GM12874 (cell line): Measurements from ENCODE around the gene ARG2.

Experiments
- TF ChIP-seq, protein P1 (sequence below): IDR thresholded peaks from 2 replicates; pipeline ENCODE4 v1.5.1; 2011; ENCODE audit warnings: low read depth, mild to moderate bottlenecking, control low read depth, low read length, moderate library complexity; ENCODE audit not compliant: insufficient read depth

ARG2 gene

DNA sequence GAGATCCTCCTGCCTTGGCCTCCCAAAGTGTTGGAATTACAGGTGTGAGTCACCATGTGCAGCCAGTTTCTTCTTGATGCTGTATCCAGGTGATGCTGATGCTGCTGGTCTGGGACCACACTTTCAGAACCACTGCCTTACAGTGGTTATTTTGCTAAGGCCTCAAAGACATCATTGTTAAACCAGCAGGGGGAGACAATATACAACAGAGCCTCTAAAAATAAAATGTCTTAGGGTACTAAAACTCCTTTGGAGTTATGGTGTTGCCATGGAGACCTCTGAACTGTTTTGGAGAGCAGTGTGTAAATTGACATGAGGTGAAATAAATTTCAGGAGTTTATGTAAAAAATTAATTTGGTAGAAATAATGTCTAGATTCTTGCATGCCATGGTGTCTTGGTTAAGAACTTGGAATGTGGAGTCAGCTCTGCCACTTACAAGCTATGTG lies 1.1 kb upstream of the ARG2 start:
- TF ChIP-seq, protein P1, sequence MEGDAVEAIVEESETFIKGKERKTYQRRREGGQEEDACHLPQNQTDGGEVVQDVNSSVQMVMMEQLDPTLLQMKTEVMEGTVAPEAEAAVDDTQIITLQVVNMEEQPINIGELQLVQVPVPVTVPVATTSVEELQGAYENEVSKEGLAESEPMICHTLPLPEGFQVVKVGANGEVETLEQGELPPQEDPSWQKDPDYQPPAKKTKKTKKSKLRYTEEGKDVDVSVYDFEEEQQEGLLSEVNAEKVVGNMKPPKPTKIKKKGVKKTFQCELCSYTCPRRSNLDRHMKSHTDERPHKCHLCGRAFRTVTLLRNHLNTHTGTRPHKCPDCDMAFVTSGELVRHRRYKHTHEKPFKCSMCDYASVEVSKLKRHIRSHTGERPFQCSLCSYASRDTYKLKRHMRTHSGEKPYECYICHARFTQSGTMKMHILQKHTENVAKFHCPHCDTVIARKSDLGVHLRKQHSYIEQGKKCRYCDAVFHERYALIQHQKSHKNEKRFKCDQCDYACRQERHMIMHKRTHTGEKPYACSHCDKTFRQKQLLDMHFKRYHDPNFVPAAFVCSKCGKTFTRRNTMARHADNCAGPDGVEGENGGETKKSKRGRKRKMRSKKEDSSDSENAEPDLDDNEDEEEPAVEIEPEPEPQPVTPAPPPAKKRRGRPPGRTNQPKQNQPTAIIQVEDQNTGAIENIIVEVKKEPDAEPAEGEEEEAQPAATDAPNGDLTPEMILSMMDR, result peak; percentile 57

DNA sequence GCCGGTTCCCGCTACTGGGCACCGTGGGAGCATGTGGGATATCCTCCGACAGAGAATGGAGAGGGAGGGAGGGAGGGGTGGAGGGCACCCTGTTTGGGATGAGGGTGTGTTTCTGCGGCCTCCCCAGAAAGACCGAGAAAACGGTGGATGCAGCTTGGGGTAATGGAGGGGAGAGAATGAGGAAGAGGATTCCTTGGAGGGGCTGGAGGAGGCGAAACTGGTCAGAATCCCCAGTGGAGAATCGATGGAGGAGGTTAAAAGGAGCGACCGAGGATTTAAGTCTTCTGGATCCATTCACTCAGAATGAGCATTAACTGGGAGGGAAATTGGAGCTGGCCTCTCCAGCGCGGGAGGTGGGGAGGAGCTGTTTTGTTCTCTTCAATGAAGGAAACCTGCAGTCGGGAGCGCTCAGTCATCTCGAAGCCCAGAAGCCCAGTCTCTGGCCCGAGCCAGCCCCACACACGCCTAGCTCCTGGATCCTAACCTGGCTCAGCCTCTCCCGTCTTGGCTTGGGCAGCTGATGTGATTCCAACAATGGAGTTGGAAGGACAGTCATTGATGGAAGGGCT lies 581 bp downstream of the ARG2 start:
- TF ChIP-seq, protein P1, result no peak

DNA sequence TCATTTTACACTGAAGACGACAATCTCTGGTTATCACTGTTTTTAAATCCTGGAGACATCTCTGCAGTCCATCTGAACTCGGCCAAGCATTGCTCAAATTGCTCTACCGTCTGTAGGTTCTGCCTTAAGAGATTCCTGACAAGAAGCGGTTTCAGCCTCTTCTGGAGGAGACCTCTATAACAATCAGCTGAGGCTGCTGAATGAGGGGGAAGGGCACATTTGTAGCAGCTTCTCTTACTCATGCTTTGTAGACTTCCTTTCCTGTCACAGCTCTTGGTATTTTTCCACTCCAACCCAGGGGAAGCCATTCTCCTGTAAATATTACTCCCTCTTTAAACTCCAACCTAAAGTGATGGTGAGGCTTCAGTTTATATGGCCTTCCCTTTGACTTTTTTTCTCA lies 3.0 kb downstream of the ARG2 start:
- TF ChIP-seq, protein P1, result no peak

DNA sequence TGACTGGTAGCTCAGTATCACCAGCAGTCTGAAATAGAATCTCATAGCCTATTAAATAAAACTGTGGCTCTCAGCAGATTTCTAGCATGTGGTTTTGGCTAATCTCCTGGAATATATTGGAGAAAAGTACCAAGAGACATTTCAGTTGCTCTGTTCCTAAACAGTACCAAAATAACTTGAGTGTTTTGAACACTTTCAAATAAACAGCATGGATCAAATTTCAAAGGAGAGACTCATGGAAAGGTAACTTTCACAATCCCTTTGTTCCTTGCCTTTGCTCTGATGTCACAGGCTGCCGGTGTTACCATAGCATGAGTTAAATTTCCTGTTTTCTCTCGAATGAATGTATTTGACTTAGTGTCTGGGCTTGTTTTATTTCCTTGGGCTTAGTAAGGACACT lies 3.4 kb downstream of the ARG2 start:
- TF ChIP-seq, protein P1, result no peak

DNA sequence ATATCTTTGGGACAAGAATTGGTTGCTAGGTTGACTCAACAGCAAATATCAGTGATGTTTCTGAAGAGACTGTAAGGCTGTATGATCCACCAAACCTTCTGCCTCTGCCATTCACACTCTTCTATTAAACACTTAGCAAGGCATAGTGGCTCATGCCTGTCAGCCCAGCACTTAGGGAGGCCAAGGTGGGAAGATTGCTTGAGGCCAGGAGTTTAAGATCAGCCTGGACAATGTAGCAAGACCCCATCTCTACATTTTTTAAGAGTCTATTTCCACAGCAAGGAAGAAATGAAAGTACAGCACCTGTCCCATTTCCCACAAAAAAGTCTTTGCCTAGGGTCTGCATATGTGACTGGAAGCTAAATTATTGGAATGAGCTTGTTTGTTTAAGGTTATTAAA lies 7.8 kb downstream of the ARG2 start:
- TF ChIP-seq, protein P1, result no peak

DNA sequence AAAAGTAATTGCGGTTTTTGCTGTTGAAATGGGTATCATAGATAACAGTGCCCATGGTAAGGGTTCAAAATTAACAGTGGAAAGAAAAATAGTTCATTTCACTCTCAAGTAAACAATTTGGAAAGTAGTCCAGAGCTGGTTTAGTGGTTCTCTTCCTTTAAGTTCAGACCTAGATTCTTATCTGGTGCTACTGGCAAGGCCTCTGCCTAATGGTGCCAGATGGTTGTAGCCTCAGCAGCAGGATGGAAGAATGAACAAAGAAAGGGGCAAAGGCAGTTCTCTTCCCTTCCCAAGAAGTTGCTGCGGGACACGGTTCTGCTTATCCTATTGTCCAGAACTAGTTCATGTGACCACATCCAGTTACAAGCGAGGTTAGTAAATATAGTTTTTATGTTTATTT lies 10.5 kb downstream of the ARG2 start:
- TF ChIP-seq, protein P1, result no peak

DNA sequence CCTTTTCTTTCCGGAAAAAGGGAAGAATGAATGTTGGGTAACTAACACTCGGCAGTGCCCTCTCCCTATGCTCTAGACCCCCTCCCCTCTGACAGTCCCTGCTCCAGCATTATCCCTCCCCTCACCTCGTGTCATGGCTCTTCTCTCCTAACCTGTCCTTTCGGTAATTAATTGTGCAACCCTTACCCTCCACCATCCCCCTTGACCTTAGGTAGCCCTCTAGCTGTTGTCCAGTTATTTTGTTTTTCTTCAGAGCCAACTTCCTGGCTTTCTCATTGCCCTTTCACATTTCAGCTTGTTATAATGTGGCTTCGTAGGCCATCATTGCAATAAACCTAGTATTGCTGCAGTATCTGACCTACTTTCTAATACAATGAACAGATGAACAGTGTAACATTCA lies 11.2 kb downstream of the ARG2 start:
- TF ChIP-seq, protein P1, result no peak
